Activated CD8-positive, alpha-beta memory T cell treated with anti-CD3 and anti-CD28 coated beads, Interleukin-2, amount 50 U/mL, for 24 hours (primary cell): ENCODE results near the gene DNAH3.
"Not testable (repeated sequence)": the region's sequence is repeated elsewhere in the genome, so short reads cannot be mapped to it uniquely, and the experiment has no call there.

Experiments
- DNase-seq: peaks from one replicate; pipeline ENCODE4 v3.0.0-alpha.2; 2020; ENCODE audit errors: extremely low read depth

The DNAH3 gene

DNA sequence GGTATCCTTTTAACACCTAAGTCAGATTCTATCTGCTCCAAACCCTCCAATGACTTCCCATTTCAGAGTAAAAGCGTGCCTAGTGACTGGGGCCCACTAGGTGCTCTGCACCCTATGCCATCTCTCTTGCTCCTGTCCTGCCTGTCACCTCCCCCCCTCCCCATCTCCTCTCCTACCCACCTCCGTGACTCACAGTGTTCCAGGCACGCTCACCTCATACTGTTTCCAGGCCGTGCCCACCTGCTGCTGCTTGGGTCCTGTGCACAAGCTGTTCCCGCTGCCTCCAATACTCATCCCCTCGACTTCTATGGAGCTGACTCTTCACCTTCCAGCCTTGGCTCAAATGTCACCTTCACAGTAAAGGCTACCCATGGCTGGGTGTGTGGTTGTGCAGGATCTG, 21.7 kb downstream of the DNAH3 start:
- DNase-seq, result no peak

DNA sequence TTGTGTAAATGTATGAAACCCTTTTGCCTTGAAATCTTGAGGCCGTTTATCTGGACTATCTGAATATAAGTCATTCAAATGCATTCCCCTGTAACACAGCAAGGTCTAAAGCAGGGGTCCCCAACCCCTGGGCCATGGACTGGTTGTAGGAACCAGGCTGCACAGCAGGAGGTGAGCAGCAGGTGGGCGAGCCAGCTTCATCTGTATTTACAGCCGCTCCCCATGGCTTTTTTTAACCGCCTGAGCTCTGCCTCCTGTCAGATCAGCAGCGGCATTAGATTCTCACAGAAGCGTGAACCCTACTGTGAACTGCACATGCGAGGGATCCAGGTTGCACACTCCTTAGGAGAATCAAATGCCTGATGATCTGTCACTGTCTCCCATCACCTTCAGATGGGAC, 24.1 kb downstream of the DNAH3 start:
- DNase-seq, result no peak

DNA sequence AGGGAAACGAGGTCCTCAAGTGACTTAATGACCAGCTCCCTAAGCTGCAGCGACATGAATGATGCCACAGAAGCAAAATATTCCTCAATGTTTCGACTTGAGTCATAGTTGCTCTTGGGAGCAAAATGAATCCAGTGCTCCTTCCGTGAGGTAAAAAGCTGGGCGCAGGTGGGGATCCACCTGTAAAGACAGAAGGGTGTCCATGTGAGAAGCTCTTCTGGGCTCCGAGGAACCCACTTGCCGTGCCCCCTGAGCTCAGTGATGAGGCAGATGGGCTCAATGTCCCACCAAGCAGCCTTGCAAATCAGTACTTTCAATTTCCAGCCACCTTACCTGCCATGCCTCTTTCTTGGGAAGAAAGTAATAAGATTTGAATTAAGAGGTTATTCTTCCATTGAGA, 25.5 kb downstream of the DNAH3 start:
- no peak for DNase-seq

DNA sequence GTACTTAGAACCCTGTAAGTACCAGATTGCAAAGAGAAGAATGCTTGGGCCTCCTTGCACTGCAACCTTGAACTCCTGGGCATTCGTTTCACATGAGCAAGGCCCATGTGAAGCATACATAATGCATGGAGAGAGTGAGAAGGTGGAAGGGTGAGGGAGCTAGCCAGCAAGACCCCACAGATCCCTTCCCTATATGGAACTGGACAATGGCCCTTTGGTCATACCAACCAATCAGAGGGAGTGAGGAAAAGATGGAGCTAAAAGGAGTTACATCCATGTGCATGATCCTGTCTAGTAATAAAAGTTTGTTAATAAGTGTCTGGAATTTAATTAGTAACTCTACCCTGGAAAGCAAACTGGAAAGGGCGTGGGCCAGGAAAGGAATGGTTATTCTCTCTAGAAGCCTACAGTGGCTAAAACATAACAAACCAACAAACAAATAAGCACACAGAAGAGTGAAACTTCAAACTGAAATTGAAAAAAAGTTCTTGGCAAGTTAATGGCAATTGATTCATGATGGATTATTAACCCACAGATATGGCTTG, 29.6 kb downstream of the DNAH3 start:
- DNase-seq, result no peak

DNA sequence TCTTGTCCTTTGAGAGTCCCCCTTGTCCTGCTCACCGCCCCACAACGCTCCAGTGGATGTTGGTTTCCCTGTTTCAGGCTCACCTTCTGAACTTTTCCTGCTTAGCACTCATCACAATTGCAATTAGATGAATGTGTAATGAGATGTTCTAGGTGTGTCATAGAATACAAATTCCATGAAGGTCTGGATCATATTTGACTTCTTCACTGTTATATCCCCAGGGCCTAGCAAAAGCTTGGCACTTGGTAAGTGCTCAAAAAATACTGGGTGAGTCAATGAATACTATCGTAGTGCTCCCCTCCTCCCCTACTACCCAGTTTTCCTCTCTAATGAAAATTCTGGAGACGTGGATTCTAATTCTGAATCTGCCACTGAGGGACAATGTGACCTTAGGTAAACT, 33.1 kb downstream of the DNAH3 start:
- no peak for DNase-seq

DNA sequence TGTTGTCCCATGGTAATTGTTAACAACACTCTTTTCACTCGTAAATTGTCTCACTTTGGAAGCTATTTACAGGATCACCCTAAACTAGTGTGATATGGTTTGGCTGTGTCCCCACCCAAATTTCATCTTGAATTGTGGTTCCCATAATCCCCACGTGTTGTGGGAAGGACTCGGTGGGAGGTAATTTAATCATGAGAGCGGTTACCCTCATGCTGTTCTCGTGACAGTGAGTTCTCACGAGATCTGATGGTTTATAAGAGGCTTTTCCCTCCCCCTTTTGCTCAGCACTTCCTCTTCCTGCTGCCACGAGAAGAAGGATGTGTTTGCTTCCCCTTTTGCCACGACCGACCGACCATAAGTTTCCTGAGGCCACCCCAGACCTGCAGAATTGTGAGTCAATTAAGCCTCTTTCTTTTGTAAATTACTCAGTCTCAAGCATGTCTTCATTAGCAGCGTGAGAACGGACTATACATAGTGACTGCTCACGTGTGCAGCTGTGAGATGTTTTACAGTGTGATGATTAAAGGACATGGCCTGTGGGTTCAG, 34.4 kb downstream of the DNAH3 start:
- DNase-seq, result no peak

DNA sequence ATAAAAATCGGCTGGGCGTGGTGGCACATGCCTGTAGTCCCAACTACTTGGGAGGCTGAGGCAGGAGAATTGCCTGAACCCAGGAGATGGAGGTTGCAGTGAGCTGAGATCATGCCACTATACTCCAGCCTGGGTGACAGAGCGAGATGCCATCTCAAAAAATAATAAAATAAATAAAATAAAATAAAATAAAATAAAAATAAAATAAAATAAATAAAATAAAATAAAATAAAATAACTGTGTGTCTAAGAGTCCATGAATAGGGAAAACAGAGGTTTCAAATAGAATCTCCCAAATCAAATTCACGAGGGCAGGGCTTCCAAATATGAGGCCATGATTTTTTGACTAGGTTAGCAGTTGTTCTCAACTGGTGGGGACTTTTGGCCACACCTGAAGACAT, 35.1 kb downstream of the DNAH3 start:
- DNase-seq, result not testable (repeated sequence)

DNA sequence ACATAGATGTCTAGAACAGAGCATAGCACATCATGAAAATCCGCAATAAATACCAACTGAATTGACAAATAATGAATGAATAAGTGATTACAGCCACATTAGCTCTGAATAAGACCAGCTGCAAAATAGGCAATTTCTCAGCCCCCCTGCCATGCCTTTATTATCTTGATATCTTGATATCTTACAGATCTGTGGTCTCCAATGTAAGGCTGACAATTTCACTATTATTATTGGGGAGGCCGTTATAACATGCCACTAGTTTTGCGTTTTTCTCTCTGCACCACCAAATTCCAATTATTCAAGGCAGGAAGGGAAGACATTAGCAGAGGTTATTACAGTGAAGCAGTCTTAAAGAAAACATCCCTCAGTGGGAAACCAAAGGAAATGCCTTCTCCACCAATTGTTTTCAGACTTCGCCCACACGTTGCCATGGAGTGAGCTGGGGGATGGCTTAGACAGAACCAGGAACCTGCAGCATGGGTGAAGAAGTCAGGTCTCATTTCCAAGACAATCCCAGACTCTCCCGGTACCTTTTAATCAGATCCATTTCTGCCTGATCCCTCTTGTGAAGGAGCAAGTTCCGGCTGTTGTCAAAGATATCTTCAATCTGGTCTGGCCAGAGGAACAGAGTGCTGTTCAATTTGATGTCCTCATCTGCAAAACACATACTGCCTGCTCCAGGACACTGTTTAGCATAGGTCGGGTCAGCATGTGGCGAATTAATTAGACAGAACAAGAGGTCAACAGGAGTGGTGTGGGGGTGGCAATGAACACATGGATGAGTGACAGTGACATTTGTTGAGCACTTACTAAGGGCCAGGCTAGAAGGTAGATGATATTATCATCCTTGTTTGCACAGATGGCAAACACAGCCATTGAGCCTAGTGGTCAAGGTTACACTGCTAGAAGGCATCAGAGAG, 46.4 kb downstream of the DNAH3 start:
- DNase-seq, result no peak

DNA sequence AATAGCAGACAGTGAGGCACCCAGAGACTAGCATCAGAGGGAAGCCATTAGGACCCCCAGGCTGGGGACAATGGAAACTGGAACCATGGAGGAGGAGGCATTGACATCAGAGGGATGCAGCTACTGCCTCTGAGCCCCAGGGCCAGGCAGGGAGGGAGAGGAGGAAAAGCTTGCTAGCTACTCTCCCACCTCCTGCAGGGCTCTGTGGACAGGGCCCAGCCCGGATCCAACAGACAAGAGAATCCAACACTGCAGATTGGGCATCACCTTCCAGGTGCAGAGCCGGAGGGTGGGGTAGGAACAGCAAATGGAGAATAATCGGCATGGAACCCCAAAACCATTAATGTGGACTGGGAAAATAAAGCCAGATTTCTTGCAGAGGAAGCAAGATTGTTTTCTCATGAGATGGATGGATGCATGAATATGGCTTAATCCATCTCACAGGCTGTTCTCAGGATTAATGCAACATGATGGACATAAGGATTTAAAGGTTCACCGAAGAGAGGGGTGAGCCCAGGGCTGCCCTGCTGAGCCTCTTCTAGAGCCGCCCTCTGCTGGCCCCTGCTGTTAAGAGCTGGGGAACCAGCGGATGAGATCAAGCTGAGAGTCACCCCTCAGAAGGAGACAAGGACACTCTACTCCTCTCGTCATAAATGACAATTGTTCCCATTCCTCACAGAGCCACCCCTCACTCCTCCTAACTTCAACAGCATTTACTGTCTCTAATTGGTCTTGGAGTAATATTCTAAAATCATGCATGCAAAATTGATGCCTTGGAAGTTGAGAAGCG, 48.8 kb downstream of the DNAH3 start:
- DNase-seq, result no peak

DNA sequence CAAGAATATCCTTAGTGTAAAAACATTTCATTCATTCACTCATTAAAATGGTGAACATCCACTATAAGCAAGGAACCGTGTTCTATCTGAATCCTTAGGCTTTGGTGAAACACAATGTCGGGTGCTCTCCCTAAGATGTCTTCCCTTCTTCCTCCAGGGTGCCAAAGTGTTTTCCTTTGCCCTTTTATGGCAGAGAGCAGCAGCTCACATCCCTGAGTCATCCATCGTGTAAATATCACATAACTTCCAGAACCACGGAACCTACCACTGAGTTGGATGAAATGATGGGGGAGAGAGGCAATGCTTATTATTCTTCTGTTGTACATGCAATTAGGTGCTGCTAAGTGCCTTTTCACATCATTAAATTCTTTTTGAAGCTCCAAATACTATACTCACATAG, 50.2 kb downstream of the DNAH3 start:
- no peak for DNase-seq

DNA sequence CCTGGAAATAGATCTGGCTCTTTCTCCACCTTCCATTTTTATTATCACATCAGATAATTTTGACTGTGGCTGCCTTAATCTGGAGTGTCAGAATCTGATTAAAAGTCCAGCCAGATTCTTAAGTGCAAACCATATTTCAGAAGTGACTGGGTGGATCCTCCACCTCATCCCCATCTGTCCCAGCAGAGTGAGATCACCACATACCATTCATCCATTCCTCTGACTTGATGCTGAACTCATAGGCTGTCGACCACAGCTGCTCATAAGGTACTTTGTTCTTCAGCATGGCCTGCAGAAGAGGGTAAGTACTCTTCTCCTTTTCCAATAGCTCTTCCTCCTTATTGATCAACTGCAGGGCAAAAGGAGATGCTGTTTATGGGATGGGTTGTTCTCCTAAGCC, 53.5 kb downstream of the DNAH3 start:
- DNase-seq, result no peak

DNA sequence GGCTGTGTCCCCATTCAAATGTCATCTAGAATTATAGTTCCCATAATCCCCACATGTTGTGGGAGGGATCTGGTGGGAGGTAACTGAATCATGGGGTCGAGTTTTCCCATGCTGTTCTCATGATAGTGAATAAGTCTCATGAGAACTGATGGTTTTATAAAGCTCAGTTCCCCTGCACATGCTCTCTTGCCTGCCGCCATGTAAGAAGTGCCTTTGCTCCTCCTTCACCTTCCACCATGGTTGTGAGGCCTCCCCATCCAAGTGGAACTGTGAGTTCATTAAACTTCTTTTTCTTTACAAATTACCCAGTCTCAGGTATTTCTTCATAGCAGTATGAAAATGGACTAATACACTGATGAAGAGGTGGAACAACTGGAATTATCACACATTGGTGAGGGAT, 55.9 kb downstream of the DNAH3 start:
- not testable (repeated sequence) for DNase-seq

DNA sequence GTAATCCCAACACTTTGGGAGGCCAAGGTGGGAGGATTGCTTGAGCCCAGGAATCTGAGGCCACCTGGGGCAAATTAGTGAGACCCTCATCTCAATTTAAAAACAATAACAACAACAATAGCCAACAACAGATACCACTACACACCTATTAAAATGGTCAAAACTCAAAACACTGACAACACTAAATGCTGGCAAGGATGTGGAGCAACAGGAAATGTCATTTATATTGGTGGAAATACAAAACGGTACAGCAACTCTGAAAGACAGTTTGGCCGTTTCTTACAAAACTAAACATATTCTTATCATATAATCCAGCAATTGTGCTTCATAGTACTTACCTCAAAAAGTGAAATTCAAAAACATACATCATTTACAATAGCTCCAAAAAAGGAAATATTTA, 57.7 kb downstream of the DNAH3 start:
- no peak for DNase-seq

DNA sequence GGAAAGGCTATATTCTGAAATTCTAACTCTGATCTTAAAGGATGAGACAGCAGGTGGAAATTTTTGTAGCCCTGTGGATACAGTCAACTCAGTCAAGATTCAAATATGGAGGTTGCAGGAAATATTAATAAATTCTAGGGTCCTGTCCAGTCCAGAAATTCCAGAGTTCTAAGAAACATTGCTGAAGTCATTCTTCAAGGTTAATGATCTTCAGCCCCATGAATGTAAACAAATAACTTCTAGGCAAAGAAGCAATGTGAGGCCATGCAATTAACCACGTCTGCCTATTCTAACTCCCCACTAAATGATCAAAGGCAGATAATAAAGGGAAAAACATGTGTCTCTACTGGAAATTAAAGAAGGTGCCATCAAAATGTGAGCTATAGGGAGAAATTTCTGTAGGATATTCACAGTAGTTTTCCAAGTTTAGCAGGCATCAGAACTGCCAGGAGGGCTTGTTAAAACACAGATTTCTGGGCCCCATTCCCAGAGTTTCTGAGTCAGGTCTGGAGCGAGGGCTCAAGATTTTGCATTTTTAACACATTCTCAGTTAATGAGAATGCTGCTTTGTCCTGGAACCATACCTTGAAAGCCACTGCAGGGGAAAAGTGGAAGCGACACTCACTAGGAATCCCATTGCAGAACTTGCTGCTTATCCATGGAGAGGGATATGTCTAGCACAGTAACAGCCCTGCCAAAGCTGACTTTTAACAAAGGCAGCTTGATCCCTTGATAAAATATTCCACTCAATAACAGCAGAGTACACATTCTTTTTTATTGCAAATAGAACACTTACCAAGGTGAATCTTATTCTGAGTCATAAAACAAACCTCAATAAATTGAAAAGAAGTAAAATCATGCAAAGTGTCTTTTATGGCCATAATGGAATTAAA, 61.8 kb downstream of the DNAH3 start:
- no peak for DNase-seq

DNA sequence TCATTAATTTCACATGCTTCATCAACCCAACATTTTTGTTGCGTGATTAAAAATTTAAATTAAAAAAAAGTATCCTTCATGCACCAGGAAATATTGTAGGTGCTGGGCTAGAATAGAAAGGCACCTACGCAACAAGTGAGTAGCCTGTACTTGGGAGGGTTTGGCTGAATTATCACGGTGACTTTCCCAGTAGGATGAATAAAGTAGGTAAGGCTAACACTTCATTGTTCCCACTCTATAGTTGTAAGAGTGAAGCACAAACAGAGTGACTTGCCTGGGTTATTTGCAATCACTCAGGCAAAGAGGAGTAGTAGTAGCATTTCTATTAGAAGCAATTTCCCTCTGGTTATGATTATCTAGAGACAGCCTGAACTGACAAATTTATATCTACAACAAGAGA, 62.5 kb downstream of the DNAH3 start:
- no peak for DNase-seq

DNA sequence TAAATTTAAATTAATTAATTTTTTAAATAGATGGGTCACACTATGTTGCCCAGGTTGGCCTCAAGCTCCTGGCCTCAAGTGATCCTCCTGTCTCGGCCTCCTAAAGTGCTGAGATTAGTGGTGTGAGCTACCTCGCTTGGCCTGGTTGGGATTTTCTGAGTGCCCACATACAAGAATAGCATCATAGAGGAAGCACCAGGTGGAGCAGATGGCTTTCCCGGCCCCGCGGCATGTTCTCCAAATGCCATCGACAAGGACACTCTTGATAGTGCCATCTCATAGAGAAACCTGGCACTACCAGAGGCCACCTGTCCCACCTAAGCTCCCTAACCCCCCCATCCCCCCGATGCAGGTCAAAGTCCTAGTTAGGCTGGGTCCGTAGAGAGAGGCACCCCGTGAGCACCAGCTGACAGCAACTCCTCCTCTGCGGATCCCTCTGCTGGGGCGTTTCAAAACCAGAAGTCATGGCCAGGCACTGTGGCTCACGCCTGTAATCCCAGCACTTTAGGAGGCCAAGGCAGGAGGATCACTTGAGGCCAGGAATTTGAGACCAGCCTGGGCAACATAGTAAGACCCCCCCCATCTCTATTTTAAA, 65.9 kb downstream of the DNAH3 start:
- no peak for DNase-seq

DNA sequence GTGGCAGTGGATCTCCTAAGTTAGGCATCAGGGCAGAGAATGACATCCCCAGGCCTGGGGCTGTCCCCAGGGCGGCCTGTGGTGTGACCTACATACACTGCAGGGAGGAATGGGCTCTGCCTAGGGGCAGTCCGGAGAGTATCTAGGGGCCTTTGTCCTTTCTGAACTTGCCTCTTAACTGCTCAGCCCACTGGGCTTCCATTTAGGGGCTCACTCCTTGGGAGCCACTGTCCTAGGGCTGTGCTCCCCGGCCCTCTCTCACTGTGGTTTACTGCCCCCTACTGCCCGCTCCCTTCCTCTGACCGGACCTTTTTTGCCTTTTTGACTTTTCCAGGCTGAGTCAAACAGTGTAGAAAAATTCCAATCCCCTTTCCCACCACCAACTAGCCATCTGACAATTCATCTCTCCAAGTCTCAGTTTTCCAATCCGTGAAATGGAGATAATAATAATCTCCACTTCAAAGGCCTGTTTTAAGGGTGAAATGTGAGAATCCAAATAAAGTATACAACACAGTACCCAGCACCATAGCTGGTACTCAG, 66.8 kb downstream of the DNAH3 start:
- no peak for DNase-seq

DNA sequence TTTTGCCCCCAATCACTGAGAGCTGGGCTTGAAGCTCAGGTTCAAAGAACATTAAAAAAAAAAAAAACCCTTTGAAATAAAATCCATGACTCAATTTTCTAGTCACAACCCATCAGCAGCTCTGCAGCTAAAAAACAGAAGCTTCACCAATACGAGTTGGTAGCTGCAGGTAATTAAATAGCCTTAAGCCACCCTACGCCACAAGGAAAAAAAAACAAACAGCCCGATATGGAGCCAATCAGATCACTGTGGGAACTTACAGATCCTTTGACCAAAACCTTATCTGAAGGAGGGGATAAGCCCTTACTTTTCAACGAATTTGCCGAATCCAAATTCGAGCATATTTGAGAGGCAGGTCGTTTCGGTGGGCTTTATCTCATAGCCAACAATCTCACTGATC, 69.3 kb downstream of the DNAH3 start:
- no peak for DNase-seq

DNA sequence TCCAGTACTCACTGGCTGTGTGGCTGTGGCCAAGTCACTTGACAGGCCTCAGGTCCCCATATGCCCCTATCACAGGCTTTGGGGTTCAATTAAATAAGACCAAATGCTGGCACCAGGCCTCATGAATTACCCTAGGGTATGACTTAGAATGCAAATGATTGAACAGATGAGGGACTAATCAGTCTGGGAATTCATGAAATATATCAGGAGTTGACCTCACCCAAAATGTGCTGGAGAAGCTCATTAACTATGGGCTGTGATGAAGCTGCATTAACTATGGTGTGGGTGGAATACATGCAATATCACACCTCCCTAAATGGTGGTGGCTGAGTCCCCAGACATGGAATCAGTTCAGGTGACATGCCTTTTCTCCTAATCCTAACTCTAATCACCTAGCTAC, 72.1 kb downstream of the DNAH3 start:
- DNase-seq, result no peak

DNA sequence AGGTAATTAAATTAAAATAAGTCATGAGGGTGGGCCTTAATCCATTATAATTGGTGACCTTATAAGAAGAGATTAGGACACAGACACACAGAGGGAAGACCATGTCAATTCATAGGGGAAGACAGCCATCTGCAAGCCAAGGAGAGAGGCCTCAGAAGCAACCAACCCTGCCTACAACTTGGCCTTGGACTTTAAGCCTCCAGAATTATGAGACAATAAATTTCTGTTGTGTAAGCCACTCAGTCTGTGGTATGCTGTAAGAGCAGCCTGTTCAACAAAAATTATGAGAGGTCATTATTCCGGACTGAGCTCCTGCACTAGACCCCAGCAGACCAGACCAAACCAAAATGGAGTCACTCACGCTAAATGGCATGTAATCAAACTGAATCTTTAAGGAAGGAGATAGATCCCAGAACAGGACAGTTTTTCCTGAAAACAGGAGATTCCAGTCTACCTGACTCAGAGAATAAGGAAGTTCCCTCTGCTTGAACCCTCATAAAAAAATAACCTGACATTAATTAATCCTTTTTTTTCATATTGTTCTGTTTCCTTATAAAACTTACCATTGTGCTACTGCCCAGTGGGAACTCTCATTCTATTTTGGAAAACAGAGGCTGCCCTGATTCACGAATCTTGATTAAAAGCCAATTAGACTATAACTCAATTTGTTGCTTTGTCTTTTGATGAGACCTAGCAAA, 74.3 kb downstream of the DNAH3 start:
- DNase-seq, result no peak
